K562 (cell line): ENCODE measurements around the gene C1QTNF2. TPM values are rescaled to one million over a fixed set of nuclear protein-coding genes. Genes with fewer than 3 reads are reported as not detected.
A peak's percentile ranks its signal among the peaks of the same experiment; 100 is the strongest.

Experiments used
- CBFA2T2 ChIP-seq: fragments of 450-650 bp; conservative IDR thresholded peaks from 2 replicates; pipeline ENCODE4 v1.6.1; 2017; ENCODE audit warnings: mild to moderate bottlenecking
- E2F3 ChIP-seq: fragments of 250-450 bp; sonication (Bioruptor Pico); IDR thresholded peaks from 2 replicates; pipeline ENCODE4 v1.4.0; 2020; ENCODE audit warnings: mild to moderate bottlenecking
- FOXK2 ChIP-seq, 2 experiments: fragments of 450-650 bp; IDR thresholded peaks in 1 of 2; conservative IDR thresholded peaks in 1 of 2; 2 replicates each; pipeline ENCODE4 v1.6.1; 2016; ENCODE audit warnings: low read depth in 2 of 2, mild to moderate bottlenecking in 1 of 2
- HNRNPLL ChIP-seq: fragments of 200-400 bp; formaldehyde crosslinking; IDR thresholded peaks from 2 replicates; pipeline ENCODE4 v1.6.1; 2017; ENCODE audit warnings: low read length, low read depth, mild to moderate bottlenecking; ENCODE audit not compliant: poor library complexity, severe bottlenecking
- JUND ChIP-seq, 2 experiments: IDR thresholded peaks; 2 replicates in 1 of 2; 3 replicates in 1 of 2; pipeline ENCODE4 v1.6.1; 2011; ENCODE audit warnings: borderline replicate concordance in 2 of 2, low read depth in 2 of 2, low read length in 2 of 2, improper control_type of control experiment in 1 of 2, missing biosample characterization in 1 of 2, missing genetic modification characterization in 1 of 2, missing genetic modification reagents in 1 of 2
- MXD1 ChIP-seq: fragments of 250-450 bp; sonication (Bioruptor Pico); IDR thresholded peaks from 2 replicates; pipeline ENCODE4 v1.8.0; 2021; ENCODE audit warnings: borderline replicate concordance, mild to moderate bottlenecking, moderate library complexity; ENCODE audit not compliant: poor library complexity, severe bottlenecking
- MYC ChIP-seq, 2 experiments: fragments of 250-450 bp in 1 of 2; sonication (Bioruptor Pico) in 1 of 2; IDR thresholded peaks; 2 replicates each; pipeline versions ENCODE4 v1.5.1 to v1.6.1; 2012 to 2021; ENCODE audit warnings: low read depth in 2 of 2, borderline replicate concordance in 1 of 2, improper control_type of control experiment in 1 of 2, low read length in 1 of 2, mild to moderate bottlenecking in 1 of 2, moderate library complexity in 1 of 2
- NR2C1 ChIP-seq, 2 experiments: fragments of 450-650 bp; IDR thresholded peaks; 2 replicates each; pipeline ENCODE4 v1.6.1; 2017; ENCODE audit warnings: mild to moderate bottlenecking in 2 of 2, antibody characterized with exemption in 1 of 2, inconsistent platforms in 1 of 2, missing compliant biosample characterization in 1 of 2, missing genetic modification characterization in 1 of 2
- POLR2H ChIP-seq: IDR thresholded peaks from 2 replicates; pipeline ENCODE4 v1.6.1; 2016; ENCODE audit warnings: missing genetic modification characterization, low read depth, mild to moderate bottlenecking, control low read depth, missing compliant biosample characterization, moderate library complexity
- POLR3G ChIP-seq: IDR thresholded peaks from 2 replicates; pipeline ENCODE4 v1.6.1; 2011; ENCODE audit not compliant: insufficient read length, insufficient replicate concordance; ENCODE audit errors: extremely low read depth
- STAT5A ChIP-seq: IDR thresholded peaks from 2 replicates; pipeline ENCODE4 v1.6.1; 2012; ENCODE audit warnings: low read length, inconsistent platforms, borderline replicate concordance
- SUPT5H ChIP-seq: fragments of 450-650 bp; IDR thresholded peaks from 2 replicates; pipeline ENCODE4 v1.6.1; 2016
- THAP12 ChIP-seq: fragments of 250-450 bp; sonication (Bioruptor Pico); IDR thresholded peaks from 2 replicates; pipeline ENCODE4 v1.9.0; 2021; ENCODE audit warnings: mild to moderate bottlenecking, inconsistent platforms
- USF2 ChIP-seq: sonication (generic); formaldehyde crosslinking; IDR thresholded peaks from 2 replicates; pipeline ENCODE4 v1.5.0; 2020; ENCODE audit warnings: missing genetic modification reagents
- YY1 ChIP-seq, 3 experiments: IDR thresholded peaks; 2 replicates each; pipeline ENCODE4 v1.6.1; 2011; ENCODE audit warnings: low read length in 2 of 3, mild to moderate bottlenecking in 2 of 3, moderate library complexity in 2 of 3, borderline replicate concordance in 1 of 3, control low read depth in 1 of 3, low read depth in 1 of 3; ENCODE audit not compliant: insufficient read depth in 3 of 3, insufficient replicate concordance in 2 of 3, control insufficient read depth in 1 of 3, insufficient read length in 1 of 3; ENCODE audit errors: extremely low read depth in 1 of 3
- ZNF507 ChIP-seq: conservative IDR thresholded peaks from 2 replicates; pipeline ENCODE4 v1.6.1; 2017; ENCODE audit warnings: missing genetic modification characterization, missing compliant biosample characterization
- ZNF696 ChIP-seq: fragments of 250-450 bp; sonication (Bioruptor Pico); conservative IDR thresholded peaks from 2 replicates; pipeline ENCODE4 v1.4.0; 2020; ENCODE audit warnings: mild to moderate bottlenecking, moderate library complexity
- polyA plus RNA-seq, 8 experiments: library from polyadenylated mRNA; depleted of rRNA in 4 of 8; stranded (reverse) in 5 of 8; unstranded in 3 of 8; fragments of >200 nt; fragmentation: Nextera tagmentation in 2 of 8; fragmentation: Illumina TruSeq in 1 of 8; extraction: Ambion mirVana in 2 of 8; extraction: Trizol in 1 of 8; gene quantifications; 2 replicates each; pipeline versions ENCODE4 v1.2.1 to v1.2.3, GENCODE V29; 2011 to 2014; ENCODE audit warnings: inconsistent platforms in 1 of 8, missing spikeins in 1 of 8
- total RNA-seq, 7 experiments: library from RNA; depleted of rRNA in 6 of 7; stranded (reverse); fragments of >200 nt in 6 of 7; fragmentation: Illumina TruSeq in 2 of 7; extraction: Trizol in 2 of 7; gene quantifications; 2 replicates each; pipeline versions ENCODE4 v1.2.1 to v1.2.3, GENCODE V29; 2011 to 2021; ENCODE audit warnings: low replicate concordance in 1 of 7
- TF ChIP-seq, protein P1 (sequence below): IDR thresholded peaks from 2 replicates; pipeline ENCODE4 v1.6.1; 2012; ENCODE audit warnings: low read depth, low read length, improper control_type of control experiment, borderline replicate concordance

C1QTNF2 gene
- total and polyA plus RNA-seq, 9 of the 15 experiments (the other 6 are each of a cell fraction or from before 2014, with no cell fraction given), result not detected

DNA sequence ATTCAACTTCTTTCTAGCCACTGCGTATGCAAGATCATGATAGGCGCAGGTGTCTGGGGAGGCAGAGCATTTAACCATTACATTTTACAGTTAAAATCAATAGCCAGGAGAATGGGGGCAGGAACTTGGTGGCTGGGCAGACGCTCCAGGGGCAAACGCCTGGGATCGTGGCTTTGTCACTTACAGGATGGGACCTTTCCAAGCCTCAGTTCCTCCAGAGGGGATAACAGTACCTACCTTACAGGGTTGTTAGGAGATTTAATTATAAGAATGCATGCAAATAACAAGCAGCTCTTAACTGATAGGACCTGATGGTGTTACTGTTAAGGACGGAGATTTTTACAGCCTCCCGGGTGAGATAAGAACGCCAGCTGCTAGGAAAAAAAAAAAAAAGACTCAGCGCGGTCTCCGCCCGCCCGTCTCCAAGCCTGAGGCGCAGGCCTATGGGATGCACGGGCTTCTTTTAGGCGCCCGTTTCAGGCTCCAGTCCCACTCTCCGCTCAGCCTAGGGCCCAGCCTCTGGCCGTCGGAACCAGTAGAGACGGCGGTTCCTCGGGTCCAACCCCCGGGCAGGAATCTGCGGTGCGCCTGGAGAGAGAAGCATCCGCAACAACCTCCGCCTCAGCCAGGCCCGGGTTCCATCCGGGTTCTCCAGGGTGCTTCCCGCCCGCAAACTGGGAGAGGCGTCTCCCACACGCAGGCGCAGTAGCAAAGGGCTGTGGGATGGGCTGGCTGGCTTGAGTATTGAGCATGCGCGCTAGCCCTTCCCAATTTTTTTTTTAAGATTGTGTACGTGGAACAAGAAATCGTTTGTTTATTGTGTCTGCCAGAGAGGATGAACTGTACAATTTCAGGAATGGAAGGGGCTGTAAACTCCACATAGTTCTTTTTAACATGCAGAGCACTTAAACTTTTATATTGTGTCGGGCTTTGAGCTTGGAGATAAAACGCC lies 29.3 kb upstream of the C1QTNF2 start, which contains the start of gene FAM200C (continued):
- peak in 1 of 2 experiments; percentile 18; a peak in 1 of 4 replicates for TF ChIP-seq FOXK2 (conservative IDR thresholded peaks at IDR 0.05 in 1 of 2, IDR thresholded peaks at IDR 0.05 in 1 of 2; ENCODE audit: low read depth in 2 of 2)
- peak; percentile 32; the same call in 1 of the 2 replicates for TF ChIP-seq STAT5A
- TF ChIP-seq, protein P1, sequence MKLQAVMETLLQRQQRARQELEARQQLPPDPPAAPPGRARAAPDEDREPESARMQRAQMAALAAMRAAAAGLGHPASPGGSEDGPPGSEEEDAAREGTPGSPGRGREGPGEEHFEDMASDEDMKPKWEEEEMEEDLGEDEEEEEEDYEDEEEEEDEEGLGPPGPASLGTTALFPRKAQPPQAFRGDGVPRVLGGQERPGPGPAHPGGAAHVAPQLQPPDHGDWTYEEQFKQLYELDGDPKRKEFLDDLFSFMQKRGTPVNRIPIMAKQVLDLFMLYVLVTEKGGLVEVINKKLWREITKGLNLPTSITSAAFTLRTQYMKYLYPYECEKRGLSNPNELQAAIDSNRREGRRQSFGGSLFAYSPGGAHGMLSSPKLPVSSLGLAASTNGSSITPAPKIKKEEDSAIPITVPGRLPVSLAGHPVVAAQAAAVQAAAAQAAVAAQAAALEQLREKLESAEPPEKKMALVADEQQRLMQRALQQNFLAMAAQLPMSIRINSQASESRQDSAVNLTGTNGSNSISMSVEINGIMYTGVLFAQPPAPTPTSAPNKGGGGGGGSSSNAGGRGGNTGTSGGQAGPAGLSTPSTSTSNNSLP, result no peak
- no peak for TF ChIP-seq POLR3G
- TF ChIP-seq HNRNPLL, result peak; percentile 27
- no peak for TF ChIP-seq ZNF696 (CRISPR knock-in tag)
- no peak for TF ChIP-seq JUND (IDR thresholded peaks at IDR 0.05; ENCODE audit: borderline replicate concordance, low read depth, low read length)
- 0 out of 3 replicates have a peak, but pooled peaks have one; percentile 11 for TF ChIP-seq JUND (tag; IDR thresholded peaks at IDR 0.05; ENCODE audit: borderline replicate concordance, low read depth, low read length)
- TF ChIP-seq MXD1, result no peak
- peak; percentile 49; the same call in 1 of the 2 replicates for TF ChIP-seq CBFA2T2
- TF ChIP-seq YY1 (IDR thresholded peaks at IDR 0.05; ENCODE audit: borderline replicate concordance in 1 of 3, control insufficient read depth in 1 of 3, extremely low read depth in 1 of 3, insufficient read depth in 3 of 3, insufficient read length in 1 of 3, insufficient replicate concordance in 2 of 3, low read depth in 1 of 3, low read length in 2 of 3), result peak in 1 of 3 experiments; percentile 50
- no peak for TF ChIP-seq ZNF507 (tag)
- TF ChIP-seq THAP12 (CRISPR knock-in tag), result peak; percentile 74; the same call in 1 of the 2 replicates
- TF ChIP-seq USF2 (CRISPR knock-in tag), result no peak
- peak; percentile 89 for TF ChIP-seq E2F3 (CRISPR knock-in tag)
- peak; percentile 89 for TF ChIP-seq POLR2H (tag)
- TF ChIP-seq NR2C1 (IDR thresholded peaks at IDR 0.05), result no peak
- no peak for TF ChIP-seq NR2C1 (tag; IDR thresholded peaks at IDR 0.05)
- TF ChIP-seq SUPT5H, result peak; percentile 94
- peak; percentile 27; the same call in 1 of the 2 replicates for TF ChIP-seq MYC (IDR thresholded peaks at IDR 0.05; ENCODE audit: low read depth, low read length)
- no peak for TF ChIP-seq MYC (CRISPR knock-in tag; IDR thresholded peaks at IDR 0.05; ENCODE audit: borderline replicate concordance, low read depth)
